OCI-LY7 (cell line): ENCODE measurements around the gene S1PR5.

Experiments
- CTCF ChIP-seq: fragments of 200-600 bp; sonication (generic); conservative IDR thresholded peaks from 2 replicates; pipeline ENCODE4 v1.5.1; 2014; ENCODE audit warnings: mild to moderate bottlenecking, antibody characterized with exemption, low read length, moderate library complexity, mixed read lengths
- EZH2phosphoT487 ChIP-seq: fragments of 200-600 bp; sonication (generic); IDR thresholded peaks from 2 replicates; pipeline ENCODE4 v1.6.1; 2018; ENCODE audit warnings: low read depth, borderline replicate concordance, mild to moderate bottlenecking, mixed run types, antibody characterized with exemption, low read length, moderate library complexity, mixed read lengths

GRCh38 chr19:10535613-10536012 is 18.4 kb upstream of the S1PR5 start:
- no peak for TF ChIP-seq CTCF
- no peak for TF ChIP-seq EZH2phosphoT487
